ENCODE measurements around the gene CD36.

DNA sequence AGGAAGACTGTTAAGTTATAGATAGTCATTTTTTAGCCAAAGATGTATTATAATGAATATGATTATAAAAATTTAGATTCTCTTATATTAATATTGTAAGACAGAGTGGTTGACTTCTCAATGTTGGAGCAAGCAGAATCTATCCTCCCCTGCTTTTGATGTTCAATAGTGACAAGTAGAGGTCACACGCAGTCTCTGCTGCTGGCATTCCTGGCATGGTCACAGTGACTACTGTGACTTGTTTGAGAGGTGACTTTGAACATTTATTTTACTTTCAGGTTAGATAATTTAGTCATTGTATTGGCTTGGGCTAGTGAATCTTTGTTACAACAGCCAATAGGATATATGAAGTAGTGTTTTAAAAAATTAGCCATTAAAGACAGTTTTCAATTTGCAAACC lies 13.7 kb upstream of the CD36 start:
- TF ChIP-seq, protein P1, sequence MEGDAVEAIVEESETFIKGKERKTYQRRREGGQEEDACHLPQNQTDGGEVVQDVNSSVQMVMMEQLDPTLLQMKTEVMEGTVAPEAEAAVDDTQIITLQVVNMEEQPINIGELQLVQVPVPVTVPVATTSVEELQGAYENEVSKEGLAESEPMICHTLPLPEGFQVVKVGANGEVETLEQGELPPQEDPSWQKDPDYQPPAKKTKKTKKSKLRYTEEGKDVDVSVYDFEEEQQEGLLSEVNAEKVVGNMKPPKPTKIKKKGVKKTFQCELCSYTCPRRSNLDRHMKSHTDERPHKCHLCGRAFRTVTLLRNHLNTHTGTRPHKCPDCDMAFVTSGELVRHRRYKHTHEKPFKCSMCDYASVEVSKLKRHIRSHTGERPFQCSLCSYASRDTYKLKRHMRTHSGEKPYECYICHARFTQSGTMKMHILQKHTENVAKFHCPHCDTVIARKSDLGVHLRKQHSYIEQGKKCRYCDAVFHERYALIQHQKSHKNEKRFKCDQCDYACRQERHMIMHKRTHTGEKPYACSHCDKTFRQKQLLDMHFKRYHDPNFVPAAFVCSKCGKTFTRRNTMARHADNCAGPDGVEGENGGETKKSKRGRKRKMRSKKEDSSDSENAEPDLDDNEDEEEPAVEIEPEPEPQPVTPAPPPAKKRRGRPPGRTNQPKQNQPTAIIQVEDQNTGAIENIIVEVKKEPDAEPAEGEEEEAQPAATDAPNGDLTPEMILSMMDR (IDR thresholded peaks at IDR 0.05) = no peak
- TF ChIP-seq EZH2 (IDR thresholded peaks at IDR 0.05) (no peak), EZH2phosphoT487 (IDR thresholded peaks at IDR 0.05) (no peak)
